GM21717 (cell line): ENCODE measurements around the gene DNAJC25.

Experiments used
- ATAC-seq: cut with Tn5 transposase; IDR thresholded peaks from one replicate; pipeline ENCODE4 v1.9.1; 2021; ENCODE audit warnings: mild to moderate bottlenecking, moderate library complexity; ENCODE audit not compliant: unreplicated experiment

Gene DNAJC25

DNA sequence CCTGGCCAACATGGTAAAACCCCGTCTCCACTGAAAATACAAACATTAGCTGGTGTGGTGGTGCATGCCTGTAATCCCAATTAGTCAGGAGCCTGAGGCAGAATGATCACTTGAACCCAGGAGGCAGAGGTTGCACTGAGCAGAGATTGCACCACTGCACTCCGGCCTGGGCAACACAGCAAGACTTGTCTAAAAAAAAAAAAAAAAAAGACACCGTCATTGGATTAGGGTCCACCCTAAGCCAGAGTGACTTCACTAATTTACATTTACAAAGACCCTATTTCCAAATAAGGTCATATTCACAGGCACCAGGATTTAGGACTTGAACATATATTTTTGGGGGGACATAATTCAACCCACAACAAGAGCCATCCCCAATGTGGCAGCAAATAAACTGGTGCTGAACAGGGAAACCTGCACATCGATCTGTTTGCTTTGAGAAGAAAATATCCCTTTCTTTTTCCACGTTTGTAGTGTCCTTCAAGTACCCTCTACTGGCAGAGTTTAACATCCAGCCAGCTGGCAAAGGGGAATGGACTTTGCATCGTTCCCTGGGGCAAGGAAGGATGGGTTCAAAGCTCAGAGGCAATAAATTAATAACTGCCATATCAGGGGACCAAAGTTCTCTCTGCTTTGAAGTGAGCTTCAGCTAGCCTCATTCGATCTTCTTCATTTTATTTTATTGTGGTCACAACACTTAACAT is 3.7 kb upstream of the DNAJC25 start:
- ATAC-seq = no peak

DNA sequence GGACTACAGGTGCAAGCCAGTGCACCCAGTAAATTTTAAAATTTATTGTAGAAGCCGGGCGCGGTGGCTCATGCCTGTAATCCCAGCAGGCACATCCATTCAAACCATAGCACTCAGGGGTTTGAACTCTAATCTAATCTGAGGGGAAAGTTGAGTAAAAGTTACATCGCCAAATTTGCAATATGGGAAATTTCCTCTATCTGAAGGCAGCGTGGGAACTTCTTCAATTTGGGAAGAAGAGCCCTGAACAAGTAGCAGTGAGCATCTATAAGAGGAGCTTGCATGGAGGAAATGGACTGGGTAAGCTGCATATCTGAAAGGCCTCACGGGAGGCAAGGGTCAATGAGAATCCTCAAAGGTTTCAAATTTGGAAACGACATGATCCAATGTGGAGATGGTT is 2.7 kb upstream of the DNAJC25 start:
- no peak for ATAC-seq

DNA sequence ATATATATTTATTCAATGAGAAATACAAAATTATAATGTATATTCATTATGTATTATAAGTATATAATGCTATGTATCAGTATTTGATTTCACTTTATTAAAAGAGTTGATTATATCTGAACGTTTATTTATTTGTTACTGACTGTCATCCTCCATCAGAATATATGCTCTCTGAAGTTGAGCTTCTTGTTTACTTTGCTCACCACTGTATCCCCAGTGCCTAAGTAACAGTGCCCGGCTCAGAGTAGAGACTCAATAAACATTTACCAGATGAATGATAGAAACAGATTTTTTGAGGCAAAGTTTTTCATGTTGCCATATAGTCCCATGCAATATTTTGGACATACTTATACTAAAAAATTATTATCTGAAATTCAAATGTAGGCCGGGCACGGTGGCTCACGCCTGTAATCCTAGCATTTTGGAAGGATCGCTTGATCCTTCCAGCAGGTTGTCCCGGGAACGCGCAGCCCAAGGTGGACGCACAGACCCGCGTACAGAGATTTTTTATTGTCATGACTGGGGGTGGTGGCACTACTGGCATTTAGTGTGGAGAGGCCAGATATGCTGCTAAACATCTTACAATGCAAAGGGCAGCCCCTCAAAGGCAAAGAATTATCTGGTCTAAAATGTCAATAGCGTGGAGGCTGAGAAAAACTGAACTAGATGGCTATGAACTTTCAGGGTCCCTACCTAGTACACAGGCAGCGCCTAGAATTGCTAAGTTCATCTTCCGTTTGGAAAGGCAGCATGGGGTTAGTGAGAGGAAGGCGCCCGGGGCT is 761 bp upstream of the DNAJC25 start:
- ATAC-seq = peak; percentile 31

DNA sequence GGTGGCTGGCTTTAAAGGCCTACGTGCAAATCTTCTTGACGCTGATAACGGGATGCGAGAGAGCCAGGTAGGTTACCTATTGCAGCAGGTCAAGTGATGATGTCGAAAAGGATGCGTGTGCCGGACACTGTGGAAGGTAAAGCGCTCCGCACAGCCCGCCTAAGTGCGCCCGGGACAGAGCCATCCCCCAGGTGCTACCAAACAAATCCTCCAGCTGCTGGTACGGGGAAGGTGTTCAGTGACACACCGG is 245 bp upstream of the DNAJC25 start:
- ATAC-seq = no peak

DNA sequence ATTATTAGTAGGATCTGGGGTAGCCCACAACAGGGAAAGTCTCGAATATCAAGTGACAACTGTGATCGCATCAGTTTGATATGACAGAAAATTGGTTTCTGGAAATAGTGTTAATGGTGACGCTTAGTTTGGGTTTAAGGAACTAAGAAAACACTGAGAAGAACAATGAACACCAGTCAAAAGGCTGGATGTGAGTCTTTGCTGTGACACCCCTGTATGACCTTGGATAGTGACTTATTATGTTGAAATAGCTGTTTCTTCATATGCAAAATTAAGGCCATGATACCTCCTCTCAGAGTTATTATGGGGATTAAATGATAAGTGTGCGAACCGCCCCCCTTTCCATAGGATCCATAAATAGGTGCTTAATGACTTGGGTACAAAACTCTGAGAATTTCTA is 926 bp downstream of the DNAJC25 start:
- no peak for ATAC-seq

DNA sequence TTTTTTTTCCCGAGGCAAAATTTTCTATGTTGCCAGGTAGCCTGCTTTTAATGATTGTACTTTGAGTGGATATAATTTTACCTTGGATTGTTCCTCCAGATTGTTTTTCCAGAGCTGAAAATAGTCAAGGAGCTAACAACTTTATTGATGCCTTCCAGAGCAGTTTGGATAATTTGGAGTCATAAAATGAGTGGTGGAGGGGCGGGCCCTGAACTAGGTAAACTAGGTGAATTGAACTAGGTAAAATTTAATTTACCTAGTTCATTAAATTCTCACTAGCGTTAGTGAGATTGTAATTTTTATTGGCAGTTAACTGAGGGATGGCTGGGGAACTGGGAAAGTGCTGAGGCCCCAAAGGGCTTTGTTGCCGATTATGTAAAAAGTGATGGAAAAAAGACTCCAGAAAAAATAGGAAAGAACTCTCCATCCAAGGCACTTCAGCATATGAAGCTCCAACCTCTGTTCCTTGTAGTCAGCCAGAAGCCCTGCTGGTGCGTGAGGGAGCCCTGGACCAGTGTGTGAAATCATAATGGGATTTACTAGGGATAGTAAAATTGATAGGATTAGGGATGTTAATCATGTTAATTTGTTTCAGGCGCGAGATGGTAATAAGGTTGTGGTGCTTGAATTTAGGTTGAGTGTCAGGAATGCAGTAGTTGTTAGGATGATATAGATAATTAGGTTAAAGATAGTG is 1.7 kb downstream of the DNAJC25 start:
- no peak for ATAC-seq

DNA sequence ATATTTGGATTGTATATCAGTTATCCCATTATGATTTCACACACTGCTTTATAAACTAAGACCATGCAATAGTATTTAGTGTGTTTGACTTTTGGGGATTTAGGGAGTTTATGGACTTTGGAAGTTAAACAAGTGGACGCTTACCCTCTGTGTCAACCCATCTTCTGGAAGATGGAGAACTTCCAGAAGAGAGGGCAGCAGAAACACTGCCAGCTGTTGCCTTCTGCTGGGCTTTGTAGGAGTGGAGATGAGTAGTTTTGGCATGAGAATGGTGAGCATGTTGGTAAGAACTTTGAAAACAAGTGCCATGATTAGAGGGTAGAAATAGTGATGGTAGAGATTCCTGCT is 2.2 kb downstream of the DNAJC25 start:
- ATAC-seq = no peak

DNA sequence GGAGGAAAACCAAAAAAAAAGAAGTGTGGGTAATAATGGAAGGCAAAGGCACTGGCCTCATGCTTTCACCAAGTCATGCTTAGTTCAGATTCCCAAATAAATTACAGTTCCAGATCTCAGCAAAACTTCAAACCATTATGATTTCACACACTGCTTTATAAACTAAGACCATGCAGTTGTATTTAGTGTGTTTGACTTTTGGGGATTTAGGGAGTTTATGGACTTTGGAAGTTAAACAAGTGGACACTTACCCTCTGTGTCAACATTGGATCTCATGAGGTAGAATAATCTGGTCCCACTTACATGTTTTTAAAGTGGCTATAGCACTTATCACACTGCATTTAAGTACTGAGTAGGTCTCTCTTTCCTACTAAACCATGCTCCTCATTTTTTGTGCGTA is 3.7 kb downstream of the DNAJC25 start:
- ATAC-seq = no peak

DNA sequence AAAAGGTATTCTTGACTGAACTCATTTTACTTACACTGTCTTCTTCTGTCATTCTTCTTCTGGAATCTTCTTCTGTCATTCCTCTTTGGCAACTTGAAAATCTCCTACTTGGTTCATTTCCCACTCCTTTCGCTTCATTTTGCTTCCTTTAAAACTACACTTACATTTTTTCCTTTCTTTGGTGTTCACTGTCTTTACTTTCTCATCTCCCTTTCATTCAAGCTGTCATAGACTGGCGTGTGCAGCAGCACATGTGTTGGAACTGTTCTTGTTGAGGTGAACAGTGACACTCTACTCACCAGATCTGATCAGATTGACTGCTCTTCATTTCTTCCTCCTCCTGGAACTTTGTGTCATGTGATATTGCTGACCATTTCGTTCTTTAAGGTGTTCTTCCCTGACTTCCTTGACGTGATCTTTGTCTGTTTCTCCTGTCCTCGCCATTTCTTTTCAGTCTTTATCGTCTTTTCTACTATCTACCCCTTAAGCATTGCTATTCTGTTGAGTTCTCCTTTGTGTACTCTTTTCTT is 6.4 kb downstream of the DNAJC25 start:
- ATAC-seq = no peak

DNA sequence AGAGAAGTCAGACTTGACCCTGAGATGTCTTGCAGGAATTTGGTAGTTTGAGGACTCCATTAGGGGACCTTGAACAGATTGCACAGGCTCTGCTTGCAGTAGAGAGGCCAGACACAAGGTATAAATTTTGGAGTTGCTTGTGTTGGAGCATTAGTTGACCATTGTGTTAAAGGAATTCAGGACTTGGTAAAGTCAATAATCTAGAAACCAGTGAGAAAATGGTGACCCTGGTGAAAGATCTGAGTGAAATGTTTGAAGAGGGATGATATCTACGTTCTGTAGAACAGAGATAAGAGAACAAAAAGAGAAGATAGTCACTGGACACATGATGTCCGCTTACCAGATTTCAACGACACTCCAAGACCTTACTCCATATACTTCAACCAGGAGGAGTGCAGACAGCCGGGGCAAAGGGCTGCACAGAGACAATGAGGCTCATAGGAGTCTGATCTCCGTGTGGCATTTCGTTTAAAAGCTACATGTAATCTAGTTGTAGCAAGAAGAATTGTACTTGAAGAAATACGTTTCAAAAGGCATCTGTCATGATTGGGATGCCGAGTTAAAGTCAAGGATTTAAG is 13.2 kb downstream of the DNAJC25 start:
- no peak for ATAC-seq

DNA sequence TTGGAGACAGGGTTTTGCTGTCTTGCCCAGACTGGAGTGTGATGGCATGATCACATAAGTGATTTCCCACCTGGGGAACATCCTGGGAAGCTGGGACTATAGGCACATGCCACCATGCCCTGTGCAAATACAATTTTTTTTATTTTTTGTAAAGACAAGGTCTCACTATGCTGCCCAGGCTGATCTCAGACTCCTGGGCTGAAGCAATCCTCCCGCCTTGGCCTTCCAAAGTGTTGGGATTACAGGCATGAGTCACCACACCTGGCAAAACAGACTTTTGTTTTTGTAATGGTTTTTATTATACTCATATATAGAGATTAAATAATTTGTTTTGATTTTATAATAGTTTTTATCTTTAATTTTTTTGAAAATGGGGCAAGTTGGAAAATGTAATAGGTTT is 14.7 kb downstream of the DNAJC25 start:
- ATAC-seq = no peak

DNA sequence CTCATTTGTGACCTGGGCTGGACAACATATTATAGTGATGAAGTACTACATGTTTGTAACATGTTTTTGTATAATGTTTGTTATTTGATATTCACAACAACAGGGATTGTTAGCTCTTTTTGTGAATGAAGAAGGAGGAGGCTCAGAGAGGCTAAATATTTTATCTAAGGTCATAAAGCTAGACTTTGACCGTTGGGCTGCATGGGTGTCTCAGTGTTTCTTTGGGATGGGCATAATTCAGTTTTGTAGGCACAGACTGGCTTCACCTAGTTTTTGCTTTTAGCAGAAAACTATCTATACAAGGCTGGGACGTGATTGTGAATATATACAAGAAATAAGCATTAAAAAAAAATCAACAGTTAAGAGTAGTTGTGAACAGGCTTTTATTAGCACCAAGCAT is 15.3 kb downstream of the DNAJC25 start:
- ATAC-seq = no peak

DNA sequence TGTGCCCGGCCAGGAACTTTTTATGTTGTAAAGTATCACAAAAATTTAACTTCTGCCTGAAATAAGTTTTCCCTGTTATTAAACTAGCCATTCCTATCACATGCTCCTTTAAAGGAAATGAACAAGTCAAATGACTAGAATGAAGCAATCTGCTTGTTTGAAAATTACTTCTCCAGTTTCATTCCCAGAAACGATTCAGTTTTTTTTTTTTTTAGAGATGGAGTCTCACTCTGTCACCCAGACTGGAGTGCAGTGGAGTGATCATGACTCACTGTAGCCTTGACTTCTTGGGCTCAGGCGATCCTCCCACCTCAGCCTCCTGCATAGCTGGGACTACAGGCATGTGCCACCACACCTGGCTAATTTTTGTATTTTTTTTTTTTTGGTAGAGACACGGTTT is 16.9 kb downstream of the DNAJC25 start:
- ATAC-seq = no peak

DNA sequence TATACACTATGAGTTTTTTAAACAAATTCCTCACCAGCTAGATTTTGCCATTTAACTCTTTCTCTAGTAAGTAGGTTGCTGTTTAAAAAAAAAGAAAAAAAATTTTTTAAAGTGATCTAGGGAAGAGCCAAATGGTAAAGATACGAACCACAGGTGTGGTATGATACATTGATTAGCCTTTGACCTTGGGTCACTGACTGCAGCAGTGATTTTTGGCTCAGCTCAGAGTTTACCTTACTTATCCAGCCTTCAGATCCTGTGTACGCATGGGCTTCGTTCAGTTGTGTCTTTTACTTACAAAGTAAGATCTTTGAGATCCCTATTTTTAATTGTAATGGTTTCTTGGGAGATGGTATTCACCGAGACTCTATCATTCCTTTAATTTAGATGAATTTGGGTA is 17.9 kb downstream of the DNAJC25 start:
- ATAC-seq = no peak

DNA sequence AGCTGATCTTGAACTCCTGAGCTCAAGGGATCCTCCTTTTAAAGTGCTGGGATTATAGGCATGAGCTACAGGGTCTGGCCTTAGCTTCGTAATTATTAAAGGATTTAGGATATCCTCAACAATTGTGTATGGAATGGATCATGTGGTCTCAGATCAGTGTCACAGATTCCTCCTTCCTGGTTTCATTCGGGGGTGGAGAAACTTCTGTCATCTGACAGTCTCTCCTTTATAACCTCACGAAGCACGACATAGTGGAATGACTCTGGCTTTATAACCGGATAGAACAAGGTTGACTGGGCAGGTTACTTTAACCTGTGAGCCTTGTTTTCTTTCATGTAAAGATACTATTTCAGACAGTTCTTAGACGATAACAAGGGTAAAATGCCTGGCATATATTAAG is 25.9 kb downstream of the DNAJC25 start:
- no peak for ATAC-seq

DNA sequence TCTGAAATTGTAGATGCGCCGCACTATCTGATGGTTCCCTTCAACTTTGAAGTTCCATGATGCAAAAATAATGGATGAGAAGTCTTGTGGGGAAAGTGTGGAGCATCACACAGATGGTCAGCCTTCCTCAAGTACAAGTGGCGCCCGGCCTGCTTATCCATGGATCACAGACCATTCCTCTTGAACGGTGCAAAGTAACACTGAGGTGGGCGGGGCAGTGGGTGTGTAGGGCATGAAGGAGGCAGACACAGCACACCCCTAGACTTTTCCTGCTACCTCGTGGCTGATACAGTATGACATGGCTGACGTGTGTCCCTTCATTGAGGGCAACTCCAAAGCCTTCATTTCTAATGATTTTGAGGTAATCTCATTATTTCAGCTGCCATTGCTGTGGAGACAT is 27.8 kb downstream of the DNAJC25 start:
- no peak for ATAC-seq

DNA sequence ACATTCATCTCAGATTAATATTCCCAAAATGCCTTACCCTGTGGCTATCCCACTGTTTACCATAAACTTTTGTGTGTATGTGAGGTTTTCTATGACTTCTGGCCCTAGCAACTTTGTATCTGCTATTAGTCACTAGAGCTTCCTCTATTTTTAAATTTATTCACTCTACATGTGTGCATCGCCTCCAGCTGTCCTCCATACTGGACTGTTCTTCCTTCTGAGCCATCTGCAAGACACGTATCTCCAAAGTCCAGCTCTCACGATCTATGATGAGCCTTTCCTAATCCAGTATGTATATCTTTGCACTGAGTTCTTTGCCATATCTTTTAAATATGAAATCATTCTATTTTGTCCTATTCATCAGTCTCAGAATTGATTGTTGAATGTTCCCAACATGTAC is 28.6 kb downstream of the DNAJC25 start:
- ATAC-seq = no peak

DNA sequence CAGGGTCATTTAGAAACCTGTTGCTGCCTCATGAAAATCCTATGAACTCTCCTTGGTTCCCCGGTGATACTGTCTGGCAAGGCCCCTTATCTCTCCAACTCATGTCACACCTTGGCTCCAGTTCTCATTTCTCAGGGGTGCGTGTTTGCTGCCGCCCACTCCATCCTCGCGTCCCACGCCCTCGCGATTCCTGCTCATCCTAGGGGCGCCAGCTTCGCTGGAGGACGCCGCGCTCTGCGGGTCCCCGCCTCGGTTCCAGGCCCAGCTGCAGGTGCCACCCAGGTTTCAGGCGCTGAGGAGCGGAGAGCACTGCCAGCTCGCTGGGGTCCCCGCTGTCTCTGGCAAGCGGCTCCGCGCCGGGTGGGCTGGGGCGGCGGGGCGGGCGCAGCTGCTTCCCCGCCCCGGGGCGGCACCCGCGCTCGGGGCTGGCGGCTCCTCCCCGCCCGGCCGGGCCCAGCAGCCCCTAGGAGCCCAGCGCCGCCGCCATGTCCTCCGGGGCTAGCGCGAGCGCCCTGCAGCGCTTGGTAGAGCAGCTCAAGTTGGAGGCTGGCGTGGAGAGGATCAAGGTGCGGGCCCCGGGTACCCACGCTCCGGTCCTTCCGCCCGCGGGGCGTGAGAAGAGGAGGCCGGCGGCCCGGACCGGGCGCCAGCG is 30.1 kb downstream of the DNAJC25 start, which contains the start of gene GNG10:
GNG10 (plus strand) TSS at position 456 of the 652 bp plus-strand sequence; CDS start at position 486, 30 bp downstream.
- ATAC-seq = peak; percentile 87

DNA sequence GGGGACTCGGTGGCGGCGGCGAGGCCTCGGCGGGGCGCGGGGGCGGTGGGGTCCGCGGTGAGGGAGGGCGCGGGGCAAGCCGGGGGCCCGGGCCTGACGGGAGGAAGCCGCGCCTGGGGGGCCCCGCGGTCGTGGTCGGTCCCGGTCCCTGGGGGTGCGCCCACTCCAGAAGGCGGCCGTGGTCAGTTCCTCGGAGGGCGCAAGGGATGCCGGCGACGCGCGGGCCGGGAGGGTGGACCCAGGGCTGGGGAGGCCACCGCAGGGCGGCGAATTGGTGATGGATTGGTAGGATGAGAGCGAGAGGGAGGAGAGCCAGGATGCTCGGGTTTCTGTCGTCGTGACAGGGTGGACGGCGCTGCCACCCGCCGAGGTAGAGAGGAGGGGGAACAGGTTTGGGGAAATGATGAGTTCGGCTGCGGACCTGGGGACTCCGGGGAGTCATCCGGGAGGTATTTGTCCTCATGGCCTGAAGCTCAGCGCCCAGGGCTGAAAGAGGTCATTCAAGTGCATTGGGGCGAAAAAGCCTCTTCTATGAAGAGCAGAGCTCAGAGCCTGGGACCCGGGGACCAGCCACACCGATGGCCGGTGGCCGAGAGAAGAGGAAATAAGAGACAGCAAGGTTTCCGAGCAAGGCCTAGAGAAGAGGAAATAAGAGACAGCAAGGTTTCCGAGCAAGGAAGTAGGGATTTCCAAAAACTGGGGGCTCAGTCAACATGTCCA is 30.8 kb downstream of the DNAJC25 start:
- ATAC-seq = peak; percentile 32

DNA sequence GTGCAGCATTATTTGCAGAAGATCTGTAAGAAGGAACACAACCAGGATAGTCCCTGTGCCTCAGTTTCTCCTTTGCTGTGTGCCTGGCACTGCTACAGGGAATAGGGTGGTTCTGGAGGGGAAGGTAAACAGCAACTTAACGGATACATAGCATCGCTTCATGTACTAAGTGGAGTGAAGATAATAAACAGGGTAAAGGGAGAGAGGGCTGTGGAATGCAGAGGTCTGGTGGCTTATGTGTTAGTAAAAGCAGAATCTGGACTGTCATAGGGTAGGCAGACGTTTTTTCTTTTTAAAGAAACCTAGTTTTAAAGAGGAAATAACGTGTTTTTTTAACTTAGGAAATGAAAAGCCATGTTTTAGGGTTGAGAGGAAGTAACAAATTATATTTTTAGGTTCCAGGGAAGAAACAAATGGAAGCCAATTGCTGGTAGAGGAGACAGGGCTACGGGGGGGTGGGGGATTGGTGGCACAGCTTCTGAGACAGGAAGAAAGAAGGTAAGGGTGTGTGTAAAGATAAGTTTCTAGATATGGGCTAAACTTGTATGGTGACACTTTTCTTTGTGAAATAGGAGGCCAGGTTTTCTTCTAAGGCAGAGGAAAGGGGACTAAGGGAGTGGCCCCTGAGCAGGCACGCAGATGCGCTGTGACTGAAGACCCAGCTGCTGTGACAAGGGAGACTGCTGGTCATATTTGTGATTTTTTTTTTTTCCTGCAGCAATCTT is 31.6 kb downstream of the DNAJC25 start:
- ATAC-seq = peak; percentile 5
